Lower lobe of right lung (tissue), 2 donors: ENCODE results near the gene STK4. TPM values are rescaled to one million over a fixed set of nuclear protein-coding genes. Genes with fewer than 3 reads are reported as not detected.

Experiments used
- ATAC-seq, 2 donors: fragments of 200-7000 bp; cut with Tn5 transposase; one replicate each; pipeline ENCODE4 v1.9.1; 2020 to 2022; ENCODE audit warnings: mild to moderate bottlenecking in 2 of 2, moderate library complexity in 2 of 2
- DNase-seq: peaks from one replicate; pipeline ENCODE4 v3.0.0-alpha.2; 2020
- H3K27ac ChIP-seq: fragments of 200-600 bp; one replicate; pipeline ENCODE4 v1.8.0; 2022
- H3K27me3 ChIP-seq: fragments of 200-600 bp; one replicate; pipeline ENCODE4 v1.8.0; 2022; ENCODE audit warnings: low read depth
- H3K36me3 ChIP-seq: fragments of 200-600 bp; one replicate; pipeline ENCODE4 v1.8.0; 2022; ENCODE audit warnings: mild to moderate bottlenecking
- H3K4me1 ChIP-seq: fragments of 200-600 bp; one replicate; pipeline ENCODE4 v1.8.0; 2022
- H3K4me3 ChIP-seq: fragments of 200-600 bp; one replicate; pipeline ENCODE4 v1.8.0; 2022; ENCODE audit warnings: mild to moderate bottlenecking
- H3K9me3 ChIP-seq: fragments of 200-600 bp; one replicate; pipeline ENCODE4 v1.8.0; 2022
- CTCF ChIP-seq: fragments of 200-600 bp; IDR thresholded peaks from one replicate; pipeline ENCODE4 v1.8.0; 2022; ENCODE audit warnings: antibody characterized with exemption, mild to moderate bottlenecking
- intact Hi-C: fragments of 100-400 bp; cut with DNase I; formaldehyde crosslinking; loops from one replicate; pipeline ENCODE4 v1.11.0; 2022
- total RNA-seq: library from RNA; stranded (reverse); fragmentation: NEBNext Ultra II Directional; extraction: Animal tissue kit (Norgen Biotek cat#: 25700); gene quantifications from one replicate; pipeline ENCODE4 v1.2.1, GENCODE V29; 2021
- donor health status: DM: no; HTN: yes; CAD: no; lungs with severe emphysema.

The STK4 gene
- total RNA-seq, 1 donor from 2014 or later = 73.4 TPM

GRCh38 chr20:44952731-44953130, 13.6 kb upstream of the STK4 start:
- no peak overlapping the region for H3K27ac ChIP-seq
- H3K27me3 ChIP-seq = no peaks in the 10 kb centered on the region
- ATAC-seq (no peak), DNase-seq (no peak)
- H3K4me3 ChIP-seq = no peak overlapping the region
- no peaks in the 10 kb centered on the region for H3K9me3 ChIP-seq
- intact Hi-C loops = no loop called here
- TF ChIP-seq CTCF = no peak
- peaks cover 72% of the 10 kb centered on the region for H3K36me3 ChIP-seq
- no peaks in the 10 kb centered on the region for H3K4me1 ChIP-seq

GRCh38 chr20:44954211-44954610, 12.1 kb upstream of the STK4 start:
- peaks cover 5% of the 10 kb centered on the region for H3K4me1 ChIP-seq
- no peaks in the 10 kb centered on the region for H3K9me3 ChIP-seq
- ATAC-seq (no peak), DNase-seq (no peak)
- no peak overlapping the region for H3K4me3 ChIP-seq
- no peak for TF ChIP-seq CTCF
- no peaks in the 10 kb centered on the region for H3K27me3 ChIP-seq
- intact Hi-C loops = no loop called here
- H3K36me3 ChIP-seq = peaks cover 62% of the 10 kb centered on the region
- H3K27ac ChIP-seq = no peak overlapping the region

GRCh38 chr20:44955270-44955669, 11.0 kb upstream of the STK4 start:
- Histone ChIP-seq H3K4me1 (peaks cover 9% of the 10 kb centered on the region), H3K9me3 (no peaks in the 10 kb centered on the region), H3K36me3 (peaks cover 51% of the 10 kb centered on the region), H3K27me3 (no peaks in the 10 kb centered on the region), H3K4me3 (no peak overlapping the region), H3K27ac (no peak overlapping the region)
- DNase-seq (no peak), ATAC-seq (no peak)
- intact Hi-C loops = no loop called here
- TF ChIP-seq CTCF = no peak

GRCh38 chr20:44956410-44956809, 9.9 kb upstream of the STK4 start:
- intact Hi-C loops = no loop called here
- H3K36me3 ChIP-seq = peaks cover 40% of the 10 kb centered on the region

GRCh38 chr20:44958276-44958675, 8.0 kb upstream of the STK4 start:
- TF ChIP-seq CTCF = no peak
- Histone ChIP-seq H3K27ac (no peak overlapping the region), H3K9me3 (no peaks in the 10 kb centered on the region), H3K4me1 (peaks cover 14% of the 10 kb centered on the region), H3K36me3 (peaks cover 29% of the 10 kb centered on the region), H3K4me3 (no peak overlapping the region), H3K27me3 (no peaks in the 10 kb centered on the region)
- no peak for DNase-seq
- ATAC-seq = no peak
- intact Hi-C loops = no loop called here

More at GRCh38 chr20:44956410-44956809, 9.9 kb upstream of the STK4 start:
- no peaks in the 10 kb centered on the region for H3K9me3 ChIP-seq
- H3K27ac ChIP-seq = no peak overlapping the region
- no peak for TF ChIP-seq CTCF
- no peak overlapping the region for H3K4me3 ChIP-seq
- ATAC-seq (no peak), DNase-seq (no peak)
- H3K4me1 ChIP-seq = peaks cover 14% of the 10 kb centered on the region
- no peaks in the 10 kb centered on the region for H3K27me3 ChIP-seq
